OCI-LY7 (cell line): ENCODE measurements around the gene MYOZ1.

Experiments used
- EZH2phosphoT487 ChIP-seq: fragments of 200-600 bp; sonication (generic); IDR thresholded peaks from 2 replicates; pipeline ENCODE4 v1.6.1; 2018; ENCODE audit warnings: low read depth, borderline replicate concordance, mild to moderate bottlenecking, mixed run types, antibody characterized with exemption, low read length, moderate library complexity, mixed read lengths
- TF ChIP-seq, protein P1 (sequence below): fragments of 200-600 bp; sonication (generic); conservative IDR thresholded peaks from 2 replicates; pipeline ENCODE4 v1.5.1; 2014; ENCODE audit warnings: mild to moderate bottlenecking, antibody characterized with exemption, low read length, moderate library complexity, mixed read lengths

- TF ChIP-seq, protein P1, sequence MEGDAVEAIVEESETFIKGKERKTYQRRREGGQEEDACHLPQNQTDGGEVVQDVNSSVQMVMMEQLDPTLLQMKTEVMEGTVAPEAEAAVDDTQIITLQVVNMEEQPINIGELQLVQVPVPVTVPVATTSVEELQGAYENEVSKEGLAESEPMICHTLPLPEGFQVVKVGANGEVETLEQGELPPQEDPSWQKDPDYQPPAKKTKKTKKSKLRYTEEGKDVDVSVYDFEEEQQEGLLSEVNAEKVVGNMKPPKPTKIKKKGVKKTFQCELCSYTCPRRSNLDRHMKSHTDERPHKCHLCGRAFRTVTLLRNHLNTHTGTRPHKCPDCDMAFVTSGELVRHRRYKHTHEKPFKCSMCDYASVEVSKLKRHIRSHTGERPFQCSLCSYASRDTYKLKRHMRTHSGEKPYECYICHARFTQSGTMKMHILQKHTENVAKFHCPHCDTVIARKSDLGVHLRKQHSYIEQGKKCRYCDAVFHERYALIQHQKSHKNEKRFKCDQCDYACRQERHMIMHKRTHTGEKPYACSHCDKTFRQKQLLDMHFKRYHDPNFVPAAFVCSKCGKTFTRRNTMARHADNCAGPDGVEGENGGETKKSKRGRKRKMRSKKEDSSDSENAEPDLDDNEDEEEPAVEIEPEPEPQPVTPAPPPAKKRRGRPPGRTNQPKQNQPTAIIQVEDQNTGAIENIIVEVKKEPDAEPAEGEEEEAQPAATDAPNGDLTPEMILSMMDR, result no peak
- no peak for TF ChIP-seq EZH2phosphoT487
These were observed 49.2 kb downstream of the MYOZ1 start for GRCh38 chr10:73591935-73592699.
